Panc1 (cell line): ENCODE data around the gene PDLIM3. TPM values are rescaled to one million over a fixed set of nuclear protein-coding genes. Genes with fewer than 3 reads are reported as not detected.

Experiments
- ATAC-seq: fragments of 200-7000 bp; cut with Tn5 transposase; 2 replicates; pipeline ENCODE4 v1.9.1; 2020; ENCODE audit warnings: mild to moderate bottlenecking, moderate library complexity
- BruUV-seq: library from RNA; stranded (reverse); fragments of 400-500 nt; replicated peaks from 2 replicates; lab custom pipeline; 2021; lab: Mats Ljungman, UMichigan
- CTCF ChIA-PET: fragments of 300-600 bp; sonication (Branson Sonifier 250); formaldehyde crosslinking; loops from one replicate; lab custom pipeline; 2022; ENCODE audit warnings: antibody characterized with exemption; lab: Charles Lee
- POLR2A ChIA-PET: fragments of 300-600 bp; sonication (Branson Sonifier 250); formaldehyde crosslinking; loops from one replicate; lab custom pipeline; 2022; ENCODE audit warnings: antibody characterized with exemption; lab: Charles Lee
- DNase-seq: peaks from one replicate; pipeline ENCODE4 v3.0.0-alpha.2; 2010; ENCODE audit warnings: low read depth, low spot score
- H3K27ac ChIP-seq: 2 replicates; pipeline ENCODE4 v1.5.1; 2011; ENCODE audit warnings: mild to moderate bottlenecking, low read length, inconsistent platforms
- H3K27me3 ChIP-seq: fragments of 200-500 bp; sonication (Bioruptor generic); 2 replicates; pipeline ENCODE4 v1.6.0; 2014; ENCODE audit warnings: low read length, inconsistent platforms; ENCODE audit not compliant: control insufficient read depth, insufficient read depth
- H3K36me3 ChIP-seq: fragments of 200-500 bp; sonication (Bioruptor generic); 2 replicates; pipeline ENCODE4 v1.5.1; 2014; ENCODE audit warnings: inconsistent platforms, mild to moderate bottlenecking, low read length, moderate library complexity; ENCODE audit not compliant: control insufficient read depth, insufficient read depth
- H3K4me1 ChIP-seq: 2 replicates; pipeline ENCODE4 v1.5.1; 2011; ENCODE audit warnings: inconsistent platforms, mild to moderate bottlenecking, low read length, moderate library complexity; ENCODE audit not compliant: control insufficient read depth, insufficient read depth
- H3K4me3 ChIP-seq, 2 experiments: 2 replicates each; pipeline ENCODE4 v1.5.1; 2011 to 2012; ENCODE audit warnings: low read depth in 2 of 2, low read length in 2 of 2, mild to moderate bottlenecking in 2 of 2, inconsistent platforms in 1 of 2, moderate library complexity in 1 of 2
- H3K9me3 ChIP-seq: fragments of 200-500 bp; sonication (Bioruptor generic); 2 replicates; pipeline ENCODE4 v1.5.1; 2014; ENCODE audit warnings: low read depth, mild to moderate bottlenecking, inconsistent platforms, low read length, moderate library complexity; ENCODE audit not compliant: control insufficient read depth, insufficient read depth
- CTCF ChIP-seq: fragments of 450-650 bp; IDR thresholded peaks from 2 replicates; pipeline ENCODE4 v1.5.1; 2017; ENCODE audit warnings: mild to moderate bottlenecking
- POLR2AphosphoS5 ChIP-seq: IDR thresholded peaks from 2 replicates; pipeline ENCODE4 v1.6.1; 2012; ENCODE audit warnings: mild to moderate bottlenecking, low read depth, low read length, moderate library complexity
- SIN3A ChIP-seq: IDR thresholded peaks from 2 replicates; pipeline ENCODE4 v1.6.1; 2012; ENCODE audit warnings: low read depth, mild to moderate bottlenecking, low read length, moderate library complexity, borderline replicate concordance; ENCODE audit not compliant: insufficient read depth
- TCF7L2 ChIP-seq: IDR thresholded peaks from 2 replicates; pipeline ENCODE4 v1.6.1; 2011; ENCODE audit warnings: mild to moderate bottlenecking, low read depth, low read length, inconsistent platforms
- in situ Hi-C: cut with HindIII; loops from 2 replicates; pipeline ENCODE4 v1.10.0; 2016; ENCODE audit warnings: low sequenced_read_pairs, low pct_unique_long_range_greater_than_20kb
- intact Hi-C: fragments of 100-400 bp; cut with micrococcal nuclease; formaldehyde crosslinking; loops from one replicate; pipeline ENCODE4 v1.10.0; 2022; ENCODE audit not compliant: unreplicated experiment
- total RNA-seq: library from RNA; stranded (reverse); gene quantifications from one replicate; pipeline ENCODE4 v1.2.1, GENCODE V29; 2021; ENCODE audit not compliant: unreplicated experiment
- TF ChIP-seq, protein P1 (sequence below), 2 experiments: IDR thresholded peaks; 2 replicates each; pipeline ENCODE4 v1.6.1; 2011 to 2012; ENCODE audit warnings: low read depth in 2 of 2, control low read depth in 1 of 2, low read length in 1 of 2, mild to moderate bottlenecking in 1 of 2, moderate library complexity in 1 of 2; ENCODE audit not compliant: insufficient read depth in 1 of 2

Gene PDLIM3
- total RNA-seq, 1 experiment from 2014 or later: 0.10 TPM

DNA sequence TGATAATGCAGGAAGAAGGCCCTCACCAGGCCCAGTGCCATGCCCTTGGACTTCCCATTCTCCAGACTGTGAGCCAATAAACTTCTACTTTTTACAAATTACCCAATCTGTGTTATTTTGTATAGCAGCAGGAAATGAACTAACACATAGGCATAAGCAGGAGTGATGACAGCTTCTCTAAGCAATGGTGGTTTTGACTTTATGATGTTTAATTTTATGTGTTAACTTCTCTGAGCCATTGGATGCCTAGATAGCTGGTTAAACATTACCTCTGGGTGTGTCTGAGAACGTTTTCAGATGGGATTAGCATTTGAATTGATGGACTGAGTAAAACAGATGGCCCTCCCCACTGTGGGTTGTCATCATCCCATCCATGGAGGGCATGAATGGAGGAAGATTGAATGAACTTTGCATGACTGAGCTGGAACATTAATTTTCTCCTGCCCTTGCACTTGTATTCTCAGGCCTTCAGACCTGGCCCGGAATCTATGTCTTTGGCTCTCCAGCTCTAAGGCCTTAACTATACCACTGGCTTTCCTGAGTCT, 13.9 kb upstream of the PDLIM3 start:
- DNase-seq (no peak), ATAC-seq (no peak)
- ChIA-PET CTCF (no interaction called here), POLR2A (no interaction called here)
- Histone ChIP-seq H3K9me3 (no peaks in the 10 kb centered on the region), H3K27me3 (no peaks in the 10 kb centered on the region), H3K27ac (no peak overlapping the region), H3K4me1 (no peaks in the 10 kb centered on the region), H3K36me3 (no peaks in the 10 kb centered on the region), H3K4me3 (no peak overlapping the region)
- no TSS peak for BruUV-seq
- TF ChIP-seq TCF7L2 (no peak), POLR2AphosphoS5 (no peak), SIN3A (no peak), CTCF (no peak)
- TF ChIP-seq, protein P1, sequence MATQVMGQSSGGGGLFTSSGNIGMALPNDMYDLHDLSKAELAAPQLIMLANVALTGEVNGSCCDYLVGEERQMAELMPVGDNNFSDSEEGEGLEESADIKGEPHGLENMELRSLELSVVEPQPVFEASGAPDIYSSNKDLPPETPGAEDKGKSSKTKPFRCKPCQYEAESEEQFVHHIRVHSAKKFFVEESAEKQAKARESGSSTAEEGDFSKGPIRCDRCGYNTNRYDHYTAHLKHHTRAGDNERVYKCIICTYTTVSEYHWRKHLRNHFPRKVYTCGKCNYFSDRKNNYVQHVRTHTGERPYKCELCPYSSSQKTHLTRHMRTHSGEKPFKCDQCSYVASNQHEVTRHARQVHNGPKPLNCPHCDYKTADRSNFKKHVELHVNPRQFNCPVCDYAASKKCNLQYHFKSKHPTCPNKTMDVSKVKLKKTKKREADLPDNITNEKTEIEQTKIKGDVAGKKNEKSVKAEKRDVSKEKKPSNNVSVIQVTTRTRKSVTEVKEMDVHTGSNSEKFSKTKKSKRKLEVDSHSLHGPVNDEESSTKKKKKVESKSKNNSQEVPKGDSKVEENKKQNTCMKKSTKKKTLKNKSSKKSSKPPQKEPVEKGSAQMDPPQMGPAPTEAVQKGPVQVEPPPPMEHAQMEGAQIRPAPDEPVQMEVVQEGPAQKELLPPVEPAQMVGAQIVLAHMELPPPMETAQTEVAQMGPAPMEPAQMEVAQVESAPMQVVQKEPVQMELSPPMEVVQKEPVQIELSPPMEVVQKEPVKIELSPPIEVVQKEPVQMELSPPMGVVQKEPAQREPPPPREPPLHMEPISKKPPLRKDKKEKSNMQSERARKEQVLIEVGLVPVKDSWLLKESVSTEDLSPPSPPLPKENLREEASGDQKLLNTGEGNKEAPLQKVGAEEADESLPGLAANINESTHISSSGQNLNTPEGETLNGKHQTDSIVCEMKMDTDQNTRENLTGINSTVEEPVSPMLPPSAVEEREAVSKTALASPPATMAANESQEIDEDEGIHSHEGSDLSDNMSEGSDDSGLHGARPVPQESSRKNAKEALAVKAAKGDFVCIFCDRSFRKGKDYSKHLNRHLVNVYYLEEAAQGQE (IDR thresholded peaks at IDR 0.05; ENCODE audit: insufficient read depth in 1 of 2, low read depth in 2 of 2, low read length in 1 of 2): no peak
- in situ Hi-C loops: no loop called here
- intact Hi-C loops: no loop called here

DNA sequence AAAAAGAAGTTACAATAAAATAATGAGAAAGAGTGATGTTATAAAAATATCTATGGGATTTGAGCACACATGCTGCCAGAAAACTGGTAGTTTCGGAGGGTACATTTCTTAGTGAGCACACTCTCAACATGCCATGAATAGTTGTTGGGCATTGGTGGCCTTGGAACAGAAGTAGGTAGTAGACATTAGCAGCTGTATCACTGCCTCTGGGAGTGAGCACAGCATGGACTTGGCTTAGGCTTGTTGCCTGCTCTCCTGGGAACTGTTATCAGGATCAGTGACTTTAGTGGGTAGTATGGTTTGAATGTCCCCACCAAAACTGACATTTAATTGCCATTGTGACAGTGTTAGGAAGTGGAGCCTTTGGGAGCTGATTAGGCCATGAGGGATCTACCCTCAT, 13.3 kb upstream of the PDLIM3 start:
- no peak for TF ChIP-seq CTCF
- TF ChIP-seq TCF7L2: no peak
- no peak for TF ChIP-seq SIN3A
- no peak for TF ChIP-seq POLR2AphosphoS5
- TF ChIP-seq, protein P1 (IDR thresholded peaks at IDR 0.05; ENCODE audit: insufficient read depth in 1 of 2, low read depth in 2 of 2, low read length in 1 of 2): no peak
- intact Hi-C loops (no loop called here), in situ Hi-C loops (no loop called here)
- no TSS peak for BruUV-seq
- H3K9me3 ChIP-seq: no peaks in the 10 kb centered on the region
- H3K4me3 ChIP-seq: no peak overlapping the region
- H3K27me3 ChIP-seq: no peaks in the 10 kb centered on the region
- no peaks in the 10 kb centered on the region for H3K4me1 ChIP-seq
- no peak overlapping the region for H3K27ac ChIP-seq
- no peaks in the 10 kb centered on the region for H3K36me3 ChIP-seq
- ChIA-PET POLR2A (no interaction called here), CTCF (no interaction called here)
- ATAC-seq: no peak
- DNase-seq: no peak
